ENCODE data around the gene WRNIP1. TPM values are rescaled to one million over a fixed set of nuclear protein-coding genes. Genes with fewer than 3 reads are reported as not detected.

Gene WRNIP1
- total RNA-seq, 1 donor from 2014 or later = 25.3 TPM

DNA sequence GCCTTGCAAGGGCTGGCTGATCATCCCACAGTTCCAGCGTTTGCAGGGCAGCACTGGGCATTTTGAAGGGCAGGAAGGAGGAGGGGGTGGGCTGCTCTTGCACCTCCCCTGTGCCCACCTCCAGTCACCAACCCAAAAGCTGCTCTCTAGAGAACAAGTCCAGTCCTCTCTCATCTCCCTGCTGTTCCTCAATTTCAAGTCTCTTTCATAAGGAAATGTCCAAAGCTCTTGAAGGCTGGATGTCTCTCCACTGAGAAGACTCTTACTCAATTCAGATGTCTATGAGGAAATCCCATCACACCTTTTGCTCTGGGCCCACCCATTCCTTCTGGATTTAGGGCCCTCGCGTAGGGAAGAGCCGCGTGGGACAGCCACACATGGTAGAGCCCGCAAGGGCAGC lies 31.7 kb downstream of the WRNIP1 start:
- Histone ChIP-seq H3K27me3 (no peaks in the 10 kb centered on the region), H3K4me2 (no peak overlapping the region), H3K79me2 (ENCODE audit: low read depth) (no peaks in the 10 kb centered on the region), H3K36me3 (no peaks in the 10 kb centered on the region), H3K9me3 (ENCODE audit: low read depth) (no peaks in the 10 kb centered on the region), H3K27ac (no peak overlapping the region), H3F3A (ENCODE audit: low read depth) (no peaks in the 10 kb centered on the region), H2AFZ (replicated peaks) (no peak overlapping the region), H4K20me1 (ENCODE audit: low read depth) (no peaks in the 10 kb centered on the region), H3K4me3 (no peak overlapping the region), H3K4me1 (peaks cover 10% of the 10 kb centered on the region), H3K9ac (no peak overlapping the region)
- Mint-ChIP-seq H3K27ac (peak overlapping the region; percentile 22), H3K4me3 (no peak overlapping the region), H3K36me3 (no peaks in the 10 kb centered on the region), H3K4me1 (peaks cover 56% of the 10 kb centered on the region), H3K9me3 (no peaks in the 10 kb centered on the region), H3K27me3 (ENCODE audit: insufficient read depth, low read depth) (peaks cover 5% of the 10 kb centered on the region)
- TF ChIP-seq EZH2 (IDR thresholded peaks at IDR 0.05) = no peak
- TF ChIP-seq, protein P1, sequence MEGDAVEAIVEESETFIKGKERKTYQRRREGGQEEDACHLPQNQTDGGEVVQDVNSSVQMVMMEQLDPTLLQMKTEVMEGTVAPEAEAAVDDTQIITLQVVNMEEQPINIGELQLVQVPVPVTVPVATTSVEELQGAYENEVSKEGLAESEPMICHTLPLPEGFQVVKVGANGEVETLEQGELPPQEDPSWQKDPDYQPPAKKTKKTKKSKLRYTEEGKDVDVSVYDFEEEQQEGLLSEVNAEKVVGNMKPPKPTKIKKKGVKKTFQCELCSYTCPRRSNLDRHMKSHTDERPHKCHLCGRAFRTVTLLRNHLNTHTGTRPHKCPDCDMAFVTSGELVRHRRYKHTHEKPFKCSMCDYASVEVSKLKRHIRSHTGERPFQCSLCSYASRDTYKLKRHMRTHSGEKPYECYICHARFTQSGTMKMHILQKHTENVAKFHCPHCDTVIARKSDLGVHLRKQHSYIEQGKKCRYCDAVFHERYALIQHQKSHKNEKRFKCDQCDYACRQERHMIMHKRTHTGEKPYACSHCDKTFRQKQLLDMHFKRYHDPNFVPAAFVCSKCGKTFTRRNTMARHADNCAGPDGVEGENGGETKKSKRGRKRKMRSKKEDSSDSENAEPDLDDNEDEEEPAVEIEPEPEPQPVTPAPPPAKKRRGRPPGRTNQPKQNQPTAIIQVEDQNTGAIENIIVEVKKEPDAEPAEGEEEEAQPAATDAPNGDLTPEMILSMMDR (IDR thresholded peaks at IDR 0.05) = no peak
- no peak for TF ChIP-seq EZH2phosphoT487 (IDR thresholded peaks at IDR 0.05)
- DNase-seq (ENCODE audit: low spot score) = no peak

DNA sequence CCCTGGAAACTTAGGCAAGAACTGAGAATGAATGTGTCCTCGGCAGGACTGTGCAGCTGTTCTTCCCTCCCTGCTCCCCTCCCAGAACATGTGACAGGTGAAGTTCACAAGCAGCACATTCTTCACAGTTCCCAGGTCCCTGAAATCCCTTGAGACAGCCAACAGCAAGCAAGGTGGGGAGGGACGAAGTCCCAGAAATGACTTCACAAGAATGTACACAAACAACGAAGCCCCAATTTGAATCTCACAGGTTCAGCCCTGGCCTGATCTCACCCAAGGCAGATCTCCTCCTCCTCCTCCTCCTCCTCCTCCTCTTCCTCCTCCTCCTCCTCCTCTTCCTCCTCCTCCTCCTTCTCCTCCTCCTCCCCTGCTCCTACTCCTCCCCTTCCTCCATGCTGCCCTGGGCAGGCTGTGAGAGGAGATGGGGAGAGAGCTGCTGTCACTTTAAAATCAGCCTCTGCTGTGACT lies 32.4 kb downstream of the WRNIP1 start:
- Histone ChIP-seq H3F3A (ENCODE audit: low read depth) (no peaks in the 10 kb centered on the region), H3K79me2 (ENCODE audit: low read depth) (no peaks in the 10 kb centered on the region), H3K9ac (no peak overlapping the region), H3K27me3 (no peaks in the 10 kb centered on the region), H3K4me2 (peak overlapping the region; percentile 38), H2AFZ (replicated peaks) (no peak overlapping the region), H3K9me3 (ENCODE audit: low read depth) (no peaks in the 10 kb centered on the region), H3K4me1 (peaks cover 14% of the 10 kb centered on the region), H4K20me1 (ENCODE audit: low read depth) (no peaks in the 10 kb centered on the region), H3K36me3 (no peaks in the 10 kb centered on the region), H3K27ac (no peak overlapping the region), H3K4me3 (no peak overlapping the region)
- Mint-ChIP-seq H3K36me3 (no peaks in the 10 kb centered on the region), H3K4me3 (no peak overlapping the region), H3K9me3 (no peaks in the 10 kb centered on the region), H3K4me1 (peaks cover 56% of the 10 kb centered on the region), H3K27ac (peak overlapping the region; percentile 91), H3K27me3 (ENCODE audit: insufficient read depth, low read depth) (peaks cover 5% of the 10 kb centered on the region)
- TF ChIP-seq, protein P1 (IDR thresholded peaks at IDR 0.05) = no peak
- TF ChIP-seq EZH2phosphoT487 (IDR thresholded peaks at IDR 0.05) = no peak
- no peak for TF ChIP-seq EZH2 (IDR thresholded peaks at IDR 0.05)
- DNase-seq (ENCODE audit: low spot score) = no peak

DNA sequence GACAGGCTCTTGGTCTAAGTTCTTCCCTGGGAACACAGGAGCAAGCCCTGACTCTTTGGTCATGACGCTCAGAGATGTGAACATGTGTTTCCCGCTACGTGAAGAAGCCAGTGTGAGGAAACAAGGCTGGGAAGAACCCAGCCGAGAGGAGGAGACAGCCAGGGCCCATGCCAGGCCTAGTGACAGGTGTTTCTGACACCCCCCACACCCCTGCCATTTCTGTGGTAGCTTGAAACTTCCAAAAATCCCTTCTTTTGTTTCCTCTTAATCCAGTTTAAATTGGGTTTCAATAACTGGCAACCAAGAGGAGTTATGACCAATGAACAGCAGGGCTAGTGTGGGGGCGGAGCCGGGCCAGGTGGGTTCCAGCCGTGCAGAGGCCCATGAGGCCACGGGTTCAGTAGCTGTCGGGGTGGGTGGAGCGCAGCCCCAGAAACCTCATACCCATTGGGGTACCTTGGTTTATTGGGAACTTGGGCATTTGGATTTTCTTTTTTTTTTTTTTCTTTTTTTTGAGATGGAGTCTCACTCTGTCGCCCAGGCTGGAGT lies 33.5 kb downstream of the WRNIP1 start:
- Histone ChIP-seq H3K36me3 (no peaks in the 10 kb centered on the region), H3K9ac (no peak overlapping the region), H3K4me2 (peak overlapping the region; percentile 38), H3K79me2 (ENCODE audit: low read depth) (no peaks in the 10 kb centered on the region), H3K27ac (no peak overlapping the region), H3K9me3 (ENCODE audit: low read depth) (no peaks in the 10 kb centered on the region), H3K4me1 (peaks cover 14% of the 10 kb centered on the region), H3F3A (ENCODE audit: low read depth) (no peaks in the 10 kb centered on the region), H4K20me1 (ENCODE audit: low read depth) (no peaks in the 10 kb centered on the region), H2AFZ (replicated peaks) (no peak overlapping the region), H3K4me3 (no peak overlapping the region), H3K27me3 (no peaks in the 10 kb centered on the region)
- no peaks in the 10 kb centered on the region for H3K36me3 Mint-ChIP-seq
- TF ChIP-seq, protein P1 (IDR thresholded peaks at IDR 0.05) = no peak
- TF ChIP-seq EZH2phosphoT487 (IDR thresholded peaks at IDR 0.05) = no peak
- TF ChIP-seq EZH2 (IDR thresholded peaks at IDR 0.05) = no peak
- no peak overlapping the region for H3K4me3 Mint-ChIP-seq
- H3K27ac Mint-ChIP-seq = no peak overlapping the region
- no peaks in the 10 kb centered on the region for H3K9me3 Mint-ChIP-seq
- peak; percentile 33 for DNase-seq (ENCODE audit: low spot score)
- no peaks in the 10 kb centered on the region for H3K27me3 Mint-ChIP-seq (ENCODE audit: insufficient read depth, low read depth)
- H3K4me1 Mint-ChIP-seq = peaks cover 50% of the 10 kb centered on the region

Measured in neural progenitor cell (in vitro differentiated cells).